Neural progenitor cell (in vitro differentiated cells): ENCODE measurements around the gene SRRM1. TPM values are rescaled to one million over a fixed set of nuclear protein-coding genes. Genes with fewer than 3 reads are reported as not detected.

Experiments
- DNase-seq: peaks from one replicate; pipeline ENCODE4 v3.0.0-alpha.2; 2016; ENCODE audit warnings: low spot score
- H2AFZ ChIP-seq: fragments of 200-600 bp; sonication (generic); replicated peaks from 2 replicates; pipeline ENCODE4 v1.6.1; 2016; ENCODE audit warnings: antibody characterized with exemption
- H3F3A ChIP-seq: fragments of 200-600 bp; sonication (generic); 2 replicates; pipeline ENCODE4 v1.6.1; 2016; ENCODE audit warnings: antibody characterized with exemption, low read depth
- H3K27ac ChIP-seq: fragments of 200-600 bp; sonication (generic); 2 replicates; pipeline ENCODE4 v1.5.1; 2016; ENCODE audit warnings: mild to moderate bottlenecking
- H3K27me3 ChIP-seq: fragments of 200-600 bp; sonication (generic); 2 replicates; pipeline ENCODE4 v1.6.1; 2016; ENCODE audit warnings: mild to moderate bottlenecking, moderate library complexity
- H3K36me3 ChIP-seq: fragments of 200-600 bp; sonication (generic); 2 replicates; pipeline ENCODE4 v1.5.1; 2016
- H3K4me1 ChIP-seq: fragments of 200-600 bp; sonication (generic); 2 replicates; pipeline ENCODE4 v1.6.1; 2016; ENCODE audit warnings: mixed run types
- H3K4me2 ChIP-seq: fragments of 200-600 bp; sonication (generic); 2 replicates; pipeline ENCODE4 v1.6.1; 2016
- H3K4me3 ChIP-seq: fragments of 200-600 bp; sonication (generic); 2 replicates; pipeline ENCODE4 v1.5.1; 2016
- H3K79me2 ChIP-seq: fragments of 200-600 bp; sonication (generic); 2 replicates; pipeline ENCODE4 v1.6.1; 2016; ENCODE audit warnings: low read depth
- H3K9ac ChIP-seq: fragments of 200-600 bp; sonication (generic); 2 replicates; pipeline ENCODE4 v1.6.1; 2016
- H3K9me3 ChIP-seq: fragments of 200-600 bp; sonication (generic); 2 replicates; pipeline ENCODE4 v1.5.1; 2016; ENCODE audit warnings: low read depth
- H4K20me1 ChIP-seq: fragments of 200-600 bp; sonication (generic); 2 replicates; pipeline ENCODE4 v1.6.1; 2016; ENCODE audit warnings: low read depth
- H3K27ac Mint-ChIP-seq: 3 replicates; pipeline ENCODE4 v1.8.0; 2021; ENCODE audit warnings: mixed read lengths
- H3K27me3 Mint-ChIP-seq: 2 replicates; pipeline ENCODE4 v1.8.0; 2022; ENCODE audit warnings: low read depth, mild to moderate bottlenecking, inconsistent platforms, moderate library complexity, mixed read lengths; ENCODE audit not compliant: insufficient read depth
- H3K36me3 Mint-ChIP-seq: 3 replicates; pipeline ENCODE4 v1.8.0; 2021; ENCODE audit warnings: mixed read lengths
- H3K4me1 Mint-ChIP-seq: 3 replicates; pipeline ENCODE4 v1.8.0; 2021; ENCODE audit warnings: mixed read lengths
- H3K4me3 Mint-ChIP-seq: 3 replicates; pipeline ENCODE4 v1.8.0; 2021; ENCODE audit warnings: mild to moderate bottlenecking, moderate library complexity, mixed read lengths
- H3K9me3 Mint-ChIP-seq: 3 replicates; pipeline ENCODE4 v1.8.0; 2020; ENCODE audit warnings: mixed read lengths
- EZH2 ChIP-seq: fragments of 200-600 bp; sonication (generic); IDR thresholded peaks from 2 replicates; pipeline ENCODE4 v1.6.1; 2017; ENCODE audit warnings: antibody characterized with exemption, mild to moderate bottlenecking, moderate library complexity
- EZH2phosphoT487 ChIP-seq: fragments of 200-600 bp; sonication (generic); IDR thresholded peaks from 2 replicates; pipeline ENCODE4 v1.6.1; 2017; ENCODE audit warnings: antibody characterized with exemption
- total RNA-seq: library from RNA; depleted of rRNA; stranded (reverse); fragments of >200 nt; gene quantifications from 2 replicates; pipeline ENCODE4 v1.2.3, GENCODE V29; 2015; ENCODE audit warnings: low replicate concordance
- TF ChIP-seq, protein P1 (sequence below): fragments of 200-600 bp; sonication (generic); IDR thresholded peaks from 2 replicates; pipeline ENCODE4 v1.5.1; 2017; ENCODE audit warnings: antibody characterized with exemption, mild to moderate bottlenecking

The SRRM1 gene
- total RNA-seq, 1 donor from 2014 or later, result 164 TPM

DNA sequence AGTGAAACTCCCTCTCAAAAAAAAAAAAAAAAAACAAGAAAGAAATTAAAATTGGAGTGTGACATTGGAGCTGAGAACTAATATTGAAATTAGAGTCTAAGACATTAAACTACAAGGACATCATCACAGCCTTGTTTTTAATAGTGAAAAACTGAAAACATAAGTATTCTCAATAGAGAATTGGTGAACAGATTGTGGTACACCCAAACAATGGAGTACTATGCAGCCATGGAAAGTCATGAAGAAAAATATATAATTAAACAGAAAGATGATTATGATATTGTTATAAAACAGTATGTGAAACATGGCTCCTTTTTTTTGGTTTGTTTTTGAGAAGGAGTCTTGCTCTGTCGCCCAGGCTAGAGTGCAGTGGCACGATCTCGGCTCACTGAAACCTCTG is 43.8 kb upstream of the SRRM1 start:
- no peaks in the 10 kb centered on the region for H3K36me3 Mint-ChIP-seq
- H3F3A ChIP-seq, result no peaks in the 10 kb centered on the region
- no peaks in the 10 kb centered on the region for H3K4me1 ChIP-seq
- no peak for DNase-seq
- H3K9me3 ChIP-seq, result no peaks in the 10 kb centered on the region
- H3K9ac ChIP-seq, result no peak overlapping the region
- H3K27me3 ChIP-seq, result no peaks in the 10 kb centered on the region
- H3K4me3 ChIP-seq, result no peak overlapping the region
- no peaks in the 10 kb centered on the region for H3K4me1 Mint-ChIP-seq
- H3K4me3 Mint-ChIP-seq, result no peak overlapping the region
- no peak overlapping the region for H3K27ac Mint-ChIP-seq
- no peaks in the 10 kb centered on the region for H4K20me1 ChIP-seq
- no peak overlapping the region for H3K4me2 ChIP-seq
- H3K27me3 Mint-ChIP-seq, result peaks cover 6% of the 10 kb centered on the region
- no peaks in the 10 kb centered on the region for H3K9me3 Mint-ChIP-seq
- no peak overlapping the region for H3K27ac ChIP-seq
- TF ChIP-seq EZH2 (no peak), EZH2phosphoT487 (no peak)
- TF ChIP-seq, protein P1, sequence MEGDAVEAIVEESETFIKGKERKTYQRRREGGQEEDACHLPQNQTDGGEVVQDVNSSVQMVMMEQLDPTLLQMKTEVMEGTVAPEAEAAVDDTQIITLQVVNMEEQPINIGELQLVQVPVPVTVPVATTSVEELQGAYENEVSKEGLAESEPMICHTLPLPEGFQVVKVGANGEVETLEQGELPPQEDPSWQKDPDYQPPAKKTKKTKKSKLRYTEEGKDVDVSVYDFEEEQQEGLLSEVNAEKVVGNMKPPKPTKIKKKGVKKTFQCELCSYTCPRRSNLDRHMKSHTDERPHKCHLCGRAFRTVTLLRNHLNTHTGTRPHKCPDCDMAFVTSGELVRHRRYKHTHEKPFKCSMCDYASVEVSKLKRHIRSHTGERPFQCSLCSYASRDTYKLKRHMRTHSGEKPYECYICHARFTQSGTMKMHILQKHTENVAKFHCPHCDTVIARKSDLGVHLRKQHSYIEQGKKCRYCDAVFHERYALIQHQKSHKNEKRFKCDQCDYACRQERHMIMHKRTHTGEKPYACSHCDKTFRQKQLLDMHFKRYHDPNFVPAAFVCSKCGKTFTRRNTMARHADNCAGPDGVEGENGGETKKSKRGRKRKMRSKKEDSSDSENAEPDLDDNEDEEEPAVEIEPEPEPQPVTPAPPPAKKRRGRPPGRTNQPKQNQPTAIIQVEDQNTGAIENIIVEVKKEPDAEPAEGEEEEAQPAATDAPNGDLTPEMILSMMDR, result no peak
- no peaks in the 10 kb centered on the region for H3K79me2 ChIP-seq
- no peaks in the 10 kb centered on the region for H3K36me3 ChIP-seq
- no peak overlapping the region for H2AFZ ChIP-seq

DNA sequence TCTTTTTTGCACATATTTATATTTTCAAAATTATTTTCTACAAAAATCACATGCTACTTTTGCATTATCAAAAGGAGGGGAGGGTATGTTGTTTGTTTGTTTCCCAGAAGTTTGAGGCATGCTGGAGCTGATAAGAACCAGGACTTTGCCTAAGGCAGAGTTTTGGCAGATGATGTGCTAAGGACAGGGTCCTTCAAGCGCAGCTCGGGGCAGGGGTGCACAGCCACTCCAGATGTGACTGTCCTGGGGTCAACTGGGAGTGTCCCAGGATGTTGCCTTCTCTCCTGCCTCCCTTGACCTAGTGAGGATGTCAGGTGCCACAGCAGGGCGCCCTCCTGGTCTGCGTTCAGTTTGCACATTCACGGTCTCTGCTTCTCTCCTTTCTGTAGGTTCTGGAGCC is 42.6 kb upstream of the SRRM1 start:
- Histone ChIP-seq H4K20me1 (no peaks in the 10 kb centered on the region), H3F3A (no peaks in the 10 kb centered on the region), H3K4me3 (no peak overlapping the region), H3K4me2 (no peak overlapping the region), H3K9ac (no peak overlapping the region), H3K9me3 (no peaks in the 10 kb centered on the region), H3K36me3 (no peaks in the 10 kb centered on the region), H3K27ac (no peak overlapping the region), H3K4me1 (no peaks in the 10 kb centered on the region), H3K79me2 (no peaks in the 10 kb centered on the region), H2AFZ (no peak overlapping the region), H3K27me3 (no peaks in the 10 kb centered on the region)
- Mint-ChIP-seq H3K27ac (no peak overlapping the region), H3K36me3 (no peaks in the 10 kb centered on the region), H3K4me1 (no peaks in the 10 kb centered on the region), H3K27me3 (peaks cover 6% of the 10 kb centered on the region), H3K4me3 (no peak overlapping the region), H3K9me3 (no peaks in the 10 kb centered on the region)
- DNase-seq, result no peak
- TF ChIP-seq EZH2phosphoT487 (no peak), EZH2 (no peak)
- TF ChIP-seq, protein P1, result no peak

DNA sequence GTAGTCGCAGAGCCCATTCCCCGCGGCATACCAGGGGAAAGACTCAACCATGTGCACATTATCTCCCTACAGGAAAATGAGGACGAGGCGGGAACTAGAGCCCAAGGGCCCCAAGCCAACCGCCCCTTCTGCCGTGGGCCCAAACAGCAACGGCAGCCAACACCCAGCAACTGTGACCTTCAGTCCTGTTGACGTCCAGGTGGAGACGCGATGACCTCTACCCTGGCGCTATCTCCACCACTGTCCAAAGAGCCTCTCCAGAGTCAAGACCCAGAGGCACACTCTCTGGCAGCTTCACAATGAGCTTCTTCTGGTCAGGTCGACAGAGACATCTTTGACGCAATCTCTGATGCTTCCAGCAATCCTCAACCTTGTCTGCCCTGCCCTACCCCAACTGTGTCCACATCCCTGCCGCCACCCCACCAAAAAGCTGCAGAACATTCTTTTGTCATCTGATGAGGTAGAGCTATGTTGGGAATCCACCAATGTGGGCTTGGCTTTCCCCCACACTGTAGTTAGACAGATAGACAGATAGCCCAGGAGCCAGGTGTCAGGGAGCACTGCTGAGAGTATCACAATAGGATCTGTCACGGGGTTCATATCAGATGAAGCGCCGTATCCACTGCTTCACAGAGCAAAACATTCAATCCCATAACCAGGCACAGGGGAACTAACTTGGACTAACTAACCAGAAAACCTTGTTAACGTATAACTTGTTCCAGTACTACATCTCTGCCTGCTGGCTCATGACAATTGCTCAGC is 37.4 kb upstream of the SRRM1 start:
- no peaks in the 10 kb centered on the region for H3K9me3 ChIP-seq
- Mint-ChIP-seq H3K4me1 (no peaks in the 10 kb centered on the region), H3K9me3 (no peaks in the 10 kb centered on the region), H3K27ac (no peak overlapping the region), H3K27me3 (peaks cover 2% of the 10 kb centered on the region), H3K36me3 (no peaks in the 10 kb centered on the region), H3K4me3 (no peak overlapping the region)
- no peak overlapping the region for H2AFZ ChIP-seq
- no peaks in the 10 kb centered on the region for H3K27me3 ChIP-seq
- no peaks in the 10 kb centered on the region for H4K20me1 ChIP-seq
- H3K4me1 ChIP-seq, result no peaks in the 10 kb centered on the region
- no peaks in the 10 kb centered on the region for H3K79me2 ChIP-seq
- H3K36me3 ChIP-seq, result no peaks in the 10 kb centered on the region
- no peak overlapping the region for H3K9ac ChIP-seq
- H3K4me2 ChIP-seq, result no peak overlapping the region
- DNase-seq, result no peak
- no peak overlapping the region for H3K27ac ChIP-seq
- H3K4me3 ChIP-seq, result no peak overlapping the region
- TF ChIP-seq EZH2phosphoT487, result no peak
- TF ChIP-seq EZH2, result no peak
- TF ChIP-seq, protein P1, result no peak
- no peaks in the 10 kb centered on the region for H3F3A ChIP-seq
